Effector CD8-positive, alpha-beta T cell (primary cell): ENCODE measurements around the gene ANKRD13D.

ENCODE experiments used
- DNase-seq: peaks from one replicate; lab custom pipeline; 2025; lab: John Stamatoyannopoulos, UW

The ANKRD13D gene

GRCh38 chr11:67285541-67286498 is 3.3 kb upstream of the ANKRD13D start:
- DNase-seq, result peak; percentile 26

- DNase-seq, result no peak
Measured at GRCh38 chr11:67286621-67287333, 2.3 kb upstream of the ANKRD13D start.

GRCh38 chr11:67287355-67288197 is 1.5 kb upstream of the ANKRD13D start:
- DNase-seq, result no peak

- DNase-seq, result no peak
Measured at GRCh38 chr11:67288198-67288451, 978 bp upstream of the ANKRD13D start.

GRCh38 chr11:67288452-67289225 is 464 bp upstream of the ANKRD13D start:
- DNase-seq, result peak; percentile 80

DNA sequence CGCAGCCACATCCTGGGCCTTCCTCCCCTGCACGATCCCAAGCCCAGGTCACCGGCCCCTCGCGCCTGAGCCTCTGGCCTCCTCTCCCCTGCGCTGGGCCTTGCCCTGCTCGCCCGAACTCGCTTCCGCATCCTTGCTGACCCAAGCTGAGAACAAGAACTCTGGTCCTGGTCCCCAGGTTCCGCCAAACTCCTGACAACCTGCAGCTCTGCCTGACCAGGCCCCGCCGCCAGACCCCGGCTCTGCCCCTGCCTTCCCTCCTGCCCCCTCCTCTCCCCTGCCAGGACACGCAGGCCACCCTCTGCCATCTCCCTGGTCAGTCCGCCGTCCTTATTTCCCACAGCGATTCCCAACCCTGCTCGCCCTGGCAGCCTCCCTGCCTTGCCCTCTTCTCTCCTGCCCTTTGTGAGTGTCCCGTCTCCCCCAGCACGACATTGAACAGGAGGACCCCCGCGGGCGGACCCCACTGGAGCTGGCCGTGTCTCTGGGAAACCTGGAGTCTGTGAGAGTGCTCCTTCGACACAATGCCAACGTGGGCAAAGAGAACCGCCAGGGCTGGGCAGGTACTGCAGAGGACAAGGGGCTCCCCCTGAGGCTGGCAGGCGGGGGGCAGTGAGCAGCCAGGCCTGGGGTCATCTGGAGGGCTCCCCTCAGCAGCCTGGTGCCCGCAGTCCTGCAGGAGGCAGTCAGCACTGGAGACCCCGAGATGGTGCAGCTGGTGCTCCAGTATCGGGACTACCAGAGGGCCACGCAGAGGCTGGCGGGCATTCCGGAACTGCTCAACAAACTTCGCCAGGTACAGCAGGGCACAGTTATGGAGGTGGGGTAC is 762 bp downstream of the ANKRD13D start:
- no peak for DNase-seq

- DNase-seq, result no peak
Measured at GRCh38 chr11:67290801-67291200, 1.7 kb downstream of the ANKRD13D start.

DNA sequence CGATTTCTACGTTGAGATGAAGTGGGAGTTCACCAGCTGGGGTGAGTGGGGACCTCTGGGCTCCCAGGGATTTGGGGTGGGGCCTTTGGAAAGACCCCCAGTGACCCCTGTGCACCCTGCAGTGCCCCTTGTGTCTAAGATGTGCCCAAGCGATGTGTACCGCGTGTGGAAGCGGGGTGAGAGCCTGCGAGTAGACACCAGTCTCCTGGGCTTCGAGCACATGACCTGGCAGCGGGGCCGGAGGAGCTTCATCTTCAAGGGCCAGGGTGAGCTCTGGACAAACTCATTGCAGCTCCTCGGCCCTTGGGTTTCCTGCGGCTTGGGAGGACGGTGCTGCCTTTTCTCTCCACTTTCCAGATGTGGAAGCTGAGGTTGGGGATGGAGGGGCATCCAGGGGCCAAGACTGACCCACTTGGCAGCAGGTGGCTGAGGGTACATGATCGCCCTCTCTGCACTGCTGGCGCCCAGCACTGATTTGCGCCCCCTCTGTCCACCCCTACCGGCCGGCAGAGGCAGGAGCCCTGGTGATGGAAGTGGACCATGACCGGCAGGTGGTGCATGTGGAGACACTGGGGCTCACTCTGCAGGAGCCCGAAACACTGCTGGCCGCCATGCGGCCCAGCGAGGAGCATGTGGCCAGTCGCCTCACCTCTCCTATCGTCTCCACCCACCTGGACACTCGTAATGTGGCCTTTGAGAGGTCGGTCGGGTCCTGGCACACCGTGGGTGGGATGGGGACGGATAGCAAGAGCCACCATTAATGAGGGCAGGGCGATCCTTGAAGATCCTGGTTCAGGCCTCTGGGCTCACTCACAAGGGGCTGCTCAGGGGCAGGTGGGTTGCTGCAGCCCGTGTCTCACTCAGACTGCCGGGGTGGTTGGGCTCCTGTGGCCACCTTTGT is 2.6 kb downstream of the ANKRD13D start:
- no peak for DNase-seq

- no peak for DNase-seq
Measured at GRCh38 chr11:67292671-67293070, 3.6 kb downstream of the ANKRD13D start.

DNA sequence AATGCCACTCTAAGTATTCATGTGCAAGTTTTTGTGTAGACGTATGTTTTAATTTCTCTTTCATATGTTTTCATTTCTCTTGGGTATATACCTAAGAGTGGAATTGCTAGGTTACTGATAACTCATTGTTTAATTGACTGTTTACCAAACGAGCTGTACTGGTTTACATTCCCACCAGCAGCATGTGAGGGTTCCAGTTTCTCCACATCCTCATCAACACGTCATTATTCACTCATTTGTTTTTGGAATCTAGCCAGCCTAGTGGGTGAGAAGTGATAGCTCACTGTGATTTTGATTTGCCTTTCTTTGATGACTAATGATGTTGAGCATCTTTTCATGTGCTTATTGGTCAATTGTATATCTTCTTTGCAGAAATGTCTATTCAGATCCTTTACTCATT is 4.0 kb downstream of the ANKRD13D start:
- no peak for DNase-seq

DNA sequence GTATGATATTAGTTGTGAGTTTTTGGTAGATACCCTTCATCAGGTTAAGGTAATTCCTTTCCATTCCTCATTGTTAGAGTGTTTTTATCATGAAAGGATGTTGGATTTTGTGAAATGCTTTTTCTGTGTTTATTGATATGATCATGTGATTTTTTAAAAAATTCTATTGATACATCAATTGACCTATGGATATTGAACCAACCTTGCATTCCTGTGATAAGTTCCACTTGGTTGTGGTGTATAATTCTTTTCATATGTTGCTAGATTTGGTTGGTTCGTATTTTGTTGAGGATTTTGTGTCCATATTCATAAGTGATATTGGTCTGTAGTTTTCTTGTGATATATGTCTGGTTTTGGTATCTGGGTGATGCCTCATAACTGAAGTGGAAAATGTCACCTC is 6.7 kb downstream of the ANKRD13D start:
- DNase-seq, result no peak

DNA sequence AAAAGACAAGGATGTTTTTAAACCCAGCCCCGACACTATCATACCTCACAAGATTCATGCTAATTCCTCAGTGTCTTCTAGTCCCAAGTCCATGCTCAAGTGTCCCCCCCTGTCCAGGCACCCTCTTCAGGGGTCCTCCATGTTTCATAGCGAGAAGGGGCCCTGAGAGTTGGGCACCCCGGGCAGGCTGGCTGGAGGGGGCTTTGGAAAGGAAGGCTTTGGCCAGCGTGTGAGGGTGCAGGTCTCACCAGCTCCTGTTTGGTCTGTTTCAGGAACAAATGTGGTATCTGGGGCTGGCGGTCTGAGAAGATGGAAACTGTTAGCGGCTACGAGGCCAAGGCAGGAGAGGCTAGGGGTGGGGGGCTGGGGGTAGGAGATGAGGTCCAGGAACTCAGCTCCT is 9.7 kb downstream of the ANKRD13D start:
- no peak for DNase-seq

DNA sequence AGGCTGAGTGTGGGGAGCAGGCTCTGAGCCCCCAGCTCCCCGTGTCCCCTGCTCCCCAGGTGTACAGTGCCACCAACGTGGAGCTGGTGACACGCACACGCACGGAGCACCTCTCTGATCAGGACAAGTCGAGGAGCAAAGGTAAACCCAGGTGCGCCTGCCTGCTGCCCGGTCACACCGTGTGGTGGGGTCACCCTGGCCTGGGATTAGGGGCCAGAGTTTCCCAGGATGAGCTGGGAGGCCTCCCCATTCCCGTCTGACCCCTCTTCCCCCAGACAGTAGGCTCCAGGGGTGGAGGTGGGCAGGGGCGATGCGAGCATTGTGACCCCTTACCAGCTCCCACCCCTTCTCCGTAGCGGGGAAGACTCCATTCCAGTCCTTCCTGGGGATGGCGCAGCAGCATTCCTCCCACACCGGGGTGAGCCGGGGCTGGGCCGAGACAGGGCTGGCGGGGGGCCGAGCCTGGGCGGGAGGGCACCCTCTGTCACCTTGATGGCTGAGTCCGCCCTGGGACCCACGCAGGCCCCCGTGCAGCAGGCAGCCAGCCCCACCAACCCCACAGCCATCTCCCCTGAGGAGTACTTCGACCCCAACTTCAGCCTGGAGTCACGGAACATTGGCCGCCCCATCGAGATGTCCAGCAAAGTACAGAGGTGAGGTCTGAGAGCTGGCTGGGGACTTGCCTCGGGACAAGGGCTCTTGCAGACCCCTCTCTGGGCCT is 10.5 kb downstream of the ANKRD13D start:
- DNase-seq, result no peak

GRCh38 chr11:67300256-67300755 is 11.2 kb downstream of the ANKRD13D start:
- no peak for DNase-seq

DNA sequence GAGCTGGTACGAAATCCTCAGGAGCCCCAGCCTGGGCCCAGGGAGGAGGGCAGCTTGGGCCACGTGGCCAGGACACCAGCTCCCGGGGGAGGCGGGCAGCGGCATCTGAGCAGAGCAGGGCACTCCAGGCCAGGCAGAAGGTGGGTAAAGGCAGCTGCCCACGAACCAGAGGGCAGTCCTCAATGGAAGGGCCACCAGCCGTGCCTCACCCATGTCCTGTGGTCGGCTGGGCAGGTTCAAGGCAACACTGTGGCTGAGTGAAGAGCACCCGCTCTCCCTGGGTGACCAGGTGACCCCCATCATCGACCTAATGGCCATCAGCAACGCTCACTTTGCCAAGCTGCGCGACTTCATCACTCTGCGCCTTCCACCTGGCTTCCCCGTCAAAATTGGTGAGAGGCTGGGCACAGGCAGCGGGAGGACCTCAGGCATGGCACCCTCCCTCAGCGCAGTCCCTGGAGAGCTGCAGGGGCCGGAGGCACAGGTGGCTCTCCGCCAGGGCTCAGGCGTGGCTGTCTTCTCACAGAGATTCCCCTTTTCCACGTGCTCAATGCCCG is 11.7 kb downstream of the ANKRD13D start:
- no peak for DNase-seq

GRCh38 chr11:67301313-67301921 is 12.3 kb downstream of the ANKRD13D start:
- DNase-seq, result no peak

DNA sequence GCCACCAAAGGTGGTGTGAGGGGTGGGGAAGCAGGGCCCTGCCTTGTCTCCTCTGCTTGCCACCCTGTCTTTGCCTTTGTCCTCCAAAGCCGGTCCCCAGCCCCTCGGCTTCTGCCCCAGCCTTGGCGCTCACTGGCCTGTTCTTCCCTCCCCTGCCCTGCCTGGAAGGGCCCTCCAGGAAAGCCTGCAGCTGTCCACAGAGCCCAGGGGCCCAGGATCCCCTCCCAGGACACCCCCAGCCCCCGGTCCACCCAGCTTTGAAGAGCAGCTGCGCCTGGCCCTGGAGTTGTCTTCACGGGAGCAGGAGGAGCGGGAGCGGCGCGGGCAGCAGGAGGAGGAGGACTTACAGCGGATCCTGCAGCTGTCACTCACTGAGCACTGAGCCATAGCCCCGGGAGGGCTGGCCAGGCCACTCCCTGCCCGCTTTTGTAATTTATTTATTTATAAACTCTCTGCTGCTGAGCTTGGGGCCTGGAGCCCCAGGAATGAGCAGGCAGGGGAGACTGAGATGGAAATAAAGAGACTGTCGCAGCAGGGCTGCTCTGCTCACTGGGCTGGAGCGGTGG is 12.9 kb downstream of the ANKRD13D start:
- DNase-seq, result no peak
